SHP77 (cell line): ENCODE results near the gene WDFY3.
"Not testable (repeated sequence)": the region's sequence is repeated elsewhere in the genome, so short reads cannot be mapped to it uniquely, and the experiment has no call there.

Experiments used
- DNase-seq, 2 experiments: peaks; one replicate each; lab custom pipeline; 2025; lab: John Stamatoyannopoulos, UW

Gene WDFY3

DNA sequence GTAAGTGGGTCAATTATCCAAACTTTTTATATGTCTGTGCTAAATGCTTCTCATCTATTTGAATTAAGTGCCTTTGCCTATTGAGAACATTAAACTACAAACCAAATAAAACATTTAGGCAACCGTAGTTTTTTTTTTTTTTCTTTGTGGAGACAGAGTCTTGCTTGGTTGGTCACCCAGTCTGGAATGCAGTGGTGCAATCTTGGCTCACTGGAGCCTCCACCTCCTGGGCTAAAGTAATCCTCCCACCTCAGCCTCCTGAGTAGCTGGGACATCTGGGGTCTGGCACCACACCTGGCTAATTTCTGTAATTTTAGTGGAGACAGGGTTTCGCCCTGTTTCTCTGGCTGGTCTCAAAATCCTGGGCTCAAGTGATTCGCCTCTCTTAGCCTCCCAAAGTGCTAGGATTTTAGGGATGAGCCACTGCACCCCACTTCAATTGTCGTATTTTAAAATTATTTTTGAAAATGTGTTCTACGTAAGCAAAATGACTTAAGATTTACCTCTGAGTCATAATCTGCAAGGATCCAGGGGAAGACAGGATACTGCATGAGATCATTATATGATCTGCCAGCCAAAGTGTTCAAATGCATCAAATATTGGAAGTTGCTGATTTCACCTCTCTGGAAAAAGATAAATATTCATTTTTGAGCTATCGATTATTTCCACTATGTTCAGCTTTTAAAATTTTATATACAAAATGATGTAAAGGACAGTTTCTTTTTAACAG, 257.9 kb downstream of the WDFY3 start:
- no peak for DNase-seq

DNA sequence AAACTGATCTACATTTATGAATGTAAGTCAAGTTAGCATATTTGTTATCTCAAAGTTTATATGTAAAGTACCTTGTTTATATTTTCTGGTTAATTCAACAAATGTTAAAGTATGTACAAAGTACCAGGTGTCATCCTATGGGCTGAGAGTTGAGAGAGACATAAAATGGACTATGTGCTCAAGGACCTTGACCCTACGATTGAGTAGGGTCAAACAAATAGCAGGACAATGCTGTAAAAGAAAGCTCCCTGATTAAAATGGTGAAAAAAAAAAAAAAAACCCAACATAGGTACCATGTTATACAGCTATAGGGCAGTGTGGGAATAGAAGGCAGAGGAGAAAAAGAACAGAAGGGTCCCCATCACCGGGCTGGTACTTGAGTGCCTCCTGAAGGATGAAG, 260.2 kb downstream of the WDFY3 start:
- no peak for DNase-seq

DNA sequence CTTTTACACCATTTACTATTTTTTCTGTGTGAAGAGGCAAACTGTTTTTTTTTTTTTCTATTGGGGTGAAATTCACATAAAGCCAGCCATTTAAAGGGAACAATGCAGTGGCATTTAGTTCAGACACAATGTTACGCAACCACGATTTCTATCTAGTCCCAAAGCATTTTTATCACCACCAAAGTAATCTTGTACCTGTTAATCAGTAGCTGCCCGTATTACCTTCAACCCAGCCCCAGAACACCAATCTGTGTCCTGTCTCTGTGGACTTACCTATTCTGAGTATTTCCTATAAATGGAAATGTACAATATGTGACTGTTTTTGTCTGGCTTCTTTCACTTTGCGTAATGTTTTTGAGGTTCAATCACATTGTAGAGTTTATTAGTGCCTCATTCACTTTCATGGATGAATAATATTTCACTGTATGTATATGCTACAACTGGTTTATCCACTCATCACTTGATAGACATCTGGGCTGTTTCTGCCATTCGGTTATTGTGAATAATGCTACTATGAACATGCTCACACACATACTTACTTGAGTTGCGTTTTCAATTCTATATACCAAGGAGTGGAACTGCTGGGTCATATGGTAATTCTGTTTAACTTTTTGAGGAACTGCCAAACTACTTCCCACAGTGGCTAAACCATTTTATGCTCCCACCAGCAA, 267.4 kb downstream of the WDFY3 start:
- DNase-seq: no peak

DNA sequence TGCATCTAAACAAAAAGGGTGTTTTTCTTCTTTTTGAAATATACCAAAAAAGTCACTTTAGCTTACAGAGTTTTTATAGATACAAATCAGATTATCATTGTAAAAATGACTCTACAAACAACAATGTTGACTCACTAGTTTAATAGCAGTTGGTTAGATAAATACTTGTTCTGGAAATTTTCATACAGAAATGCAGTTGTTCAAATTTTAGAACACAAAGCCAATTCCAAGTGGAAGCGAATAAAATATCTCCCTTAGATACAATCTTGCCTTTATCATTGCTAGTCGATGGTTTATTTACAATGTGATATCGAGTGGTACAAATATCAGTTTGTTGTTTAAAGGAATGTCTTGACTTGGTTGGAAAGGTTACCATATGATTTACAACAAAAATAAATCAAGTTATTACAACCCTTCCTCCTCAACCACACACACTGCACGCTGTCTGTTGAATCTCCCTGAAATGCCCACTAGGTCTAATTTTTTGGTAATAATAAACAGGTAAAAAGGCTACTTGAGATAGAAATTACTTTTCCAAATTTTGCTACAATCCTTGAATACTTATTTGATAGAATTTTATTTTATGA, 268.8 kb downstream of the WDFY3 start:
- DNase-seq: no peak

DNA sequence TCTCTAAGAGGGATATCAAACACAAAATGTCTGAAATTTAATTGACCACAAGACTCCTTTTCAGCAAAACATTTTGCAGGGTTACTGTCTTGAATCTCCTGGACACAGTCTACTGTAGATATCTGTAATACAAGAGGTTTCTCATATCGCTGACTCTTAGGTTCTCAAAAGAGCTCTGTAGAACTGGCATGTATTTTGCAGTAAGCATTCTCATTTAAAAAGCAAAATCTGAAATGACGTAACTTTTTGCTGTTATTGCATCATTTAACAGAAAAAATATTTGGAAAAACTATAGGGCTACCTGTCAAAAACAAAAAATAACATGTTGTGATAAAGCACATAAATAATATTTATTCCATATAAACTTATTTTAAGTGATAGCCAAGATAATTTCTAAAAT, 269.3 kb downstream of the WDFY3 start:
- no peak for DNase-seq

DNA sequence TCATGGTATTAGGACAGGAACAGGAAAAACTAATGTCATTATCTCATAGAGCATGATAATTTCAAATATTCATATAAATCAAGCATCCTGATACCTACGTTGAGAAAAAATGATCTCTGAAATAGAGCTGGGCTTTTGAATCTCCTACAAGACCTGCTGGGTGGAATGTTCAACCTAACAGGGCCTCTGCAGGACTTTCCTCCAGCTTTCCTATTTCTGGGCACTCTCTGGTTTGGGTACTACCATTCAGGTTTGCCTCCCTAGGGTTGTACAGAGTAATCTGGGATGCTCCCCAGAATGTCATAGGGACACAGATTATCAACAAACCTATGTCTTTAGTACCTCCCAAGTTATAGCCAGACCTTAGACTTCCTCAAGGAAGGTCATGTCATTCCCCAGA, 274.7 kb downstream of the WDFY3 start:
- no peak for DNase-seq

- no peak for DNase-seq
Measured at GRCh38 chr4:84691170-84691691, 275.3 kb downstream of the WDFY3 start.

DNA sequence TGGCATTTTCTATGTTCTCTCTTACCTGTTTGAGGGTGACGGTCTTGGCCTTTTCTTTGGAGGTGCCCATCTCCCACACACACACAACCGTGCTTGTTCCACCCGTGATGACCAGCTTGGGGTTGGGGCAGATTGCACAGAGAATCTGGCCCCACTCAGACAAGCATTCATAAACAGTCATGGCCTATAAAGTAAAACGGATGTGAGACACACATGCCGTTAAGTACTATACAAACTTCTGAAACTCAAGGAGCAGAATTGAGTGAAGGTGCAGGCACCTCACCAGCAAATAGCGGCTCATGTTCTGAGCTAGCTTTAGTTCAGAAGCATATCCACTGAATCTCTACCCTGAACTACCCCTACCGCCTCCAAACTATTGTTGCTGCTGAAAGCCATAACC, 276.0 kb downstream of the WDFY3 start:
- no peak for DNase-seq

DNA sequence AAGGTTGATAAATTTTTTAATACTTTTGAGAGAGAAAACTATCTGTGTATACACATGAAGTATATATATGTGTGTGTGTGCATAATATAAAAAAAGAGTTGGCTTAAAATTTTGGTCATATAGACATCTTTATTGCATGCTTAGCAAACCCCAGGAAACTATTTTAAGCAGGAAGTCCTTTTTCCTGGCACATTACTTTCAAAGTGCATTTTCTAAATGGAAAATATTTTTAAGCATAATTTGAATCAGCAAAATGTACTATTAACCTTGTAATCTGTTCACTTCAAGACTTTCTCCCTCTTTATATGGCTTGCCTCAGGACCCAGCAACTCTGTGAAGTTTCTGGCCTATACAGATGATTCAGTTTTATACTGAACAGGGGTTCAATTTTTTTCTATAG, 277.3 kb downstream of the WDFY3 start:
- DNase-seq: no peak

DNA sequence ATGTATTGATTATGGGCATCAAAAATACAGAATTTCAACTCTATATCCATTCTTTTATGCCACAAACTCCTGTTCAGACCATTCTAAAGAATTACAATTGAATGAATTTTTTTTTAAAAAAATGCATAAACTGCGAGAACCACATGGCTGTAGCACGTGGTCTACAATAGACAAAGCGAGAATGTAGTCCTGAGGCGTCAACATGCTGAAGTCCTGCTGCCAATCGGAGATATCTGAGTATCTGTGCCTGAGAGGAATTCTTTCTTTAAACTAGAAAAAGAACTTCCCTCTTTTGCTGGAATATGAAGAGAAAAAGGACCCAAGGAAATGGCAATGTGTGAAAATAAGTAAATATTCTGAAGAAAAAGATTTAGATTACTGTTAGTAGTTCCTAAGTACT, 277.9 kb downstream of the WDFY3 start:
- no peak for DNase-seq

GRCh38 chr4:84685105-84685504, 281.4 kb downstream of the WDFY3 start:
- DNase-seq: no peak

- no peak for DNase-seq
Measured at GRCh38 chr4:84684361-84684760, 282.1 kb downstream of the WDFY3 start.

DNA sequence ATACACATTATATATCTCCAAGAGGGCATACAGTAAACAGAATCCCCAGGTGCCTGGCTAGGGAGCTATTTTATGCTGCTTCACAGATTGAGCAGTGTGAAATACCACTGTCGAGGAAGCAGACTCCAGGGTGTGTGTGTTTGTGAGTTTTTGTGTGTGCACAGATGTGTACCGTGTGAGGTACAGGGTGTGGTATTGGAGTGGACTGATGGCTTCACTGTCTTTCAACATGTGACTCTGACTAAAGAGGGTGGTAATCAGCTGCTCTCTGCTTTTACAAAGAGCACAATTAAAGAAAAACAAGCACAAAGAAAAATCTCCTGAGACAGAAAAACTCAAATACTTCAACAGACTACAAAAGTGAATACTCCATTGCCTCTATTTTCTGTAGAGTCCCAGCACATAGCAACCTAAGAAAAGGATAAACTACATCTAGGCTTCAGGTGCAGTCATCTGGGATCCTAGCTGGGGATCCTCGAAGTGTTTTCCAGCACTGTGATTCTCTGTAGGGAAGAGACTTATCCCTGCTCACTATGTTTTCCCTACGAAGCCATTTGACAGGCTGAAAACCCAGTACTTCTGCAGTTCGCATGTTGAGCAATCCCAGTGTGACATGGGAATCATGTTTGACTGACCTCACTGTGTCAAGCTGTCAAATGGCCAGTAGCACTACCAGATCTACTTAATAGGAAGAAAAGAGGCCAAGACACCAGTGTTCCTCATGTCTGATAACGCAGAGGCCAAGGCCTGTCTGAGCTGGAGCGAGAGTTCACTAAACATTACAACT, 283.2 kb downstream of the WDFY3 start:
- no peak for DNase-seq

DNA sequence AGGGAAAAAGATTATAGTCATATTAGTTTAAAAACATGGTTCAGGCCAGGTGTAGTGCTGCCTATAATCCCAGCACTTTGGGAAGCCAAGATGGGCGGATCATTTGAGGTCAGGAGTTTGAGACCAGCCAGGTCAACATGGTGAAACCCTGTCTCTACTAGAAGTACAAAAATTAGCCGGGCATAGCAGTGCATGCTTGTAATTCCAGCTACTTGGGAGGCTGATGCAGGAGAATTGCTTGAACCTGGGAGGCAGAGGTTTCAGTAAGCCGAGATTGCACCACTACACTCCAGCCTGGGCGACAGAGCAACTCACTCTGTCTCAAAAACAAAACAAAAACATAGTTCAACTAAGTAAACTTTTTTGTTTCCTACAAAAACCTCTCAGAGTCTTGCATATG, 283.8 kb downstream of the WDFY3 start:
- not testable (repeated sequence) for DNase-seq

- DNase-seq: no peak
Measured at GRCh38 chr4:84681486-84682274, 284.8 kb downstream of the WDFY3 start.

- DNase-seq: no peak
Measured at GRCh38 chr4:84680956-84681355, 285.5 kb downstream of the WDFY3 start.

DNA sequence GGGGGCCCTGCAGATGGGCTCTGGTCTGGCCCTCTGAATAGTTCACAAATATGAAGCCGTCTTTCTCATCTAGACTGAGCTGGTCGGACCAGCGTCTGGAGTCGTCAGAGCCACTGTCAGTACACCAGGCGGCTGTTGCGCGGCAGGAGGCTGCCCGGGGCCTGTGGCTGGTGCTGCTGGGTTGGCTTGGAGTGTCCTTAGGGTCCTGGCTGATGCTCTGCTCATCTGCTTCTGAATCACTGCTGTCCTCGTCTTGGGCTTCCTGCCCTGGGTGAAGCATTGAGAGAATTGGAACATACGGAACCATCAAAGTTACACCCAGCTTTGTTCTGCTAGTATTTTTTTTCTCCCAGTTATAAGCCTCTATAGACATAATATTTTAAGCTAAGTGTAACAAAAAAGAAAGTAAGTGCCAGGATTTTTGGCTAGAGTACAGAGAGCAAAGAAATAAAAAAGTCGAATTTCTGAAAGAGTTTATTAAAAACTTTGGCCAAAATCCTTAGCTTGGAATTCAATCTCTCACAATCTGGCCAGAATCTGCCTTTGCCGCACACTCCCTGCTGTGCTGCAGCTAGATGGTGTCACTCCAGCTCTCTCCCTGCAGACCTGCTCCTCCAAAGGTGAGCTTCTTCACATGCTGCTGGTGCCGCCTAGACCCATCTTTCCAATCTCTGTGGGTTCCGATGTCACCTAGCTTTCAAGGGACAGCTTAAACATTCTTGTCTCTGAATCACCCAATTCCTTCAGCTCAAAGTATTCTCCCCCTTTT, 287.3 kb downstream of the WDFY3 start:
- DNase-seq: no peak

- no peak for DNase-seq
Measured at GRCh38 chr4:84677995-84678394, 288.5 kb downstream of the WDFY3 start.

- no peak for DNase-seq
Measured at GRCh38 chr4:84677093-84677492, 289.4 kb downstream of the WDFY3 start.

GRCh38 chr4:84673475-84674240, 292.8 kb downstream of the WDFY3 start:
- DNase-seq: no peak
